ENCODE measurements around the gene CAMSAP3. TPM values are rescaled to one million over a fixed set of nuclear protein-coding genes. Genes with fewer than 3 reads are reported as not detected.

Gene CAMSAP3
- total RNA-seq, 2 donors from 2014 or later, result 21.8 to 32.3 TPM

GRCh38 chr19:7657131-7657751, 61.6 kb downstream of the CAMSAP3 start:
- Histone ChIP-seq H3K27me3 (no peaks in the 10 kb centered on the region), H3K9me3 (no peaks in the 10 kb centered on the region), H3K36me3 (replicated peaks in 1 of 2; ENCODE audit: insufficient read depth in 1 of 2, low read depth in 2 of 2) (no peaks in the 10 kb centered on the region), H3K4me3 (no peak overlapping the region), H3K27ac (peak overlapping the region in 1 of 4 donors; percentile 36), H3K4me1 (peaks cover 9% of the 10 kb centered on the region)
- intact Hi-C loops (cut with DNase I), result no loop called here
- ATAC-seq (no peak), DNase-seq (peak in 1 of 4 donors; percentile 52)
- 47 to 65% methylated on average over 7 to 14 of the region's 14 CpGs for WGBS, 2 donors
- TF ChIP-seq POLR2A (IDR thresholded peaks at IDR 0.05) (no peak), CTCF (IDR thresholded peaks at IDR 0.05) (no peak)

- no peak for TF ChIP-seq POLR2A (IDR thresholded peaks at IDR 0.05)
- no peak for TF ChIP-seq CTCF (IDR thresholded peaks at IDR 0.05)
- H3K36me3 ChIP-seq (replicated peaks in 1 of 2; ENCODE audit: insufficient read depth in 1 of 2, low read depth in 2 of 2), result no peaks in the 10 kb centered on the region
- ATAC-seq, result no peak
- no peaks in the 10 kb centered on the region for H3K9me3 ChIP-seq
- intact Hi-C loops (cut with DNase I), result no loop called here
- H3K4me3 ChIP-seq, result no peak overlapping the region
- DNase-seq, result no peak
- H3K27me3 ChIP-seq, result no peaks in the 10 kb centered on the region
- H3K27ac ChIP-seq, result no peak overlapping the region
- WGBS, 2 donors, result 31 to 33% methylated on average over 9 of the region's 9 CpGs
- no peaks in the 10 kb centered on the region for H3K4me1 ChIP-seq
Measured at GRCh38 chr19:7658219-7658686, 62.6 kb downstream of the CAMSAP3 start.

GRCh38 chr19:7661744-7662538, 66.3 kb downstream of the CAMSAP3 start:
- intact Hi-C loops (cut with DNase I), result no loop called here
- DNase-seq (no peak), ATAC-seq (no peak)
- Histone ChIP-seq H3K9me3 (no peaks in the 10 kb centered on the region), H3K27ac (no peak overlapping the region), H3K4me3 (no peak overlapping the region), H3K4me1 (no peaks in the 10 kb centered on the region), H3K27me3 (no peaks in the 10 kb centered on the region), H3K36me3 (replicated peaks in 1 of 2; ENCODE audit: insufficient read depth in 1 of 2, low read depth in 2 of 2) (no peaks in the 10 kb centered on the region)
- 63 to 67% methylated on average over 8 of the region's 8 CpGs for WGBS, 2 donors
- TF ChIP-seq POLR2A (IDR thresholded peaks at IDR 0.05), result no peak

GRCh38 chr19:7662657-7663056, 67.0 kb downstream of the CAMSAP3 start:
- ATAC-seq (no peak), DNase-seq (no peak)
- Histone ChIP-seq H3K36me3 (replicated peaks in 1 of 2; ENCODE audit: insufficient read depth in 1 of 2, low read depth in 2 of 2) (no peaks in the 10 kb centered on the region), H3K27ac (no peak overlapping the region), H3K4me1 (no peaks in the 10 kb centered on the region), H3K9me3 (no peaks in the 10 kb centered on the region), H3K27me3 (no peaks in the 10 kb centered on the region), H3K4me3 (no peak overlapping the region)
- TF ChIP-seq CTCF (IDR thresholded peaks at IDR 0.05) (no peak), POLR2A (IDR thresholded peaks at IDR 0.05) (no peak)
- intact Hi-C loops (cut with DNase I), result no loop called here
- WGBS, 2 donors, result 78 to 82% methylated on average over 13 to 14 of the region's 14 CpGs

GRCh38 chr19:7663706-7664105, 68.0 kb downstream of the CAMSAP3 start:
- TF ChIP-seq POLR2A (IDR thresholded peaks at IDR 0.05), result no peak
- TF ChIP-seq CTCF (IDR thresholded peaks at IDR 0.05), result no peak
- Histone ChIP-seq H3K36me3 (replicated peaks in 1 of 2; ENCODE audit: insufficient read depth in 1 of 2, low read depth in 2 of 2) (no peaks in the 10 kb centered on the region), H3K4me3 (no peak overlapping the region), H3K27ac (no peak overlapping the region), H3K9me3 (no peaks in the 10 kb centered on the region), H3K4me1 (no peaks in the 10 kb centered on the region), H3K27me3 (no peaks in the 10 kb centered on the region)
- intact Hi-C loops (cut with DNase I), result no loop called here
- WGBS, 2 donors, result 51 to 71% methylated on average over 5 to 7 of the region's 7 CpGs
- ATAC-seq (no peak), DNase-seq (no peak)

Measured in body of pancreas (tissue), 4 donors.